KMS-11 (cell line): Measurements from ENCODE around the gene PLOD3.
"Not testable (repeated sequence)": the region's sequence is repeated elsewhere in the genome, so short reads cannot be mapped to it uniquely, and the experiment has no call there.

Experiments used
- H2AFZ ChIP-seq: fragments of 200-600 bp; sonication (generic); 2 replicates; pipeline ENCODE4 v1.6.1; 2016; ENCODE audit warnings: antibody characterized with exemption, mixed run types, low read depth
- H3K27ac ChIP-seq: fragments of 200-600 bp; sonication (generic); 2 replicates; pipeline ENCODE4 v1.6.1; 2016; ENCODE audit warnings: mild to moderate bottlenecking, mixed run types
- H3K27me3 ChIP-seq: fragments of 200-600 bp; sonication (generic); 2 replicates; pipeline ENCODE4 v1.6.1; 2017; ENCODE audit warnings: mild to moderate bottlenecking, low read depth, mixed run types, moderate library complexity; ENCODE audit not compliant: insufficient read depth
- H3K36me3 ChIP-seq: fragments of 200-600 bp; sonication (generic); 2 replicates; pipeline ENCODE4 v1.6.1; 2017; ENCODE audit warnings: mild to moderate bottlenecking, mixed run types; ENCODE audit not compliant: insufficient read depth
- H3K4me1 ChIP-seq: fragments of 200-600 bp; sonication (generic); 2 replicates; pipeline ENCODE4 v1.6.1; 2016; ENCODE audit warnings: mild to moderate bottlenecking, low read depth, mixed run types; ENCODE audit not compliant: poor library complexity, severe bottlenecking
- H3K4me2 ChIP-seq: fragments of 200-600 bp; sonication (generic); 2 replicates; pipeline ENCODE4 v1.7.0; 2016; ENCODE audit warnings: mild to moderate bottlenecking, mixed run types
- H3K4me3 ChIP-seq: fragments of 200-600 bp; sonication (generic); IDR thresholded peaks from 2 replicates; pipeline ENCODE4 v1.6.1; 2017; ENCODE audit warnings: low read depth, low read length, mixed read lengths; ENCODE audit not compliant: insufficient read depth
- H3K79me2 ChIP-seq: fragments of 200-600 bp; sonication (generic); 2 replicates; pipeline ENCODE4 v1.6.1; 2016; ENCODE audit warnings: low read depth, mixed run types; ENCODE audit not compliant: insufficient read depth
- H3K9ac ChIP-seq: fragments of 200-600 bp; sonication (generic); 2 replicates; pipeline ENCODE4 v1.6.1; 2016; ENCODE audit warnings: mild to moderate bottlenecking, mixed run types
- H4K20me1 ChIP-seq: fragments of 200-600 bp; sonication (generic); 2 replicates; pipeline ENCODE4 v1.6.1; 2016; ENCODE audit warnings: mild to moderate bottlenecking, mixed run types; ENCODE audit not compliant: insufficient read depth
- TF ChIP-seq, protein P1 (sequence below): fragments of 200-600 bp; sonication (generic); conservative IDR thresholded peaks from 2 replicates; pipeline ENCODE4 v1.6.1; 2017; ENCODE audit warnings: low read depth, mild to moderate bottlenecking, antibody characterized with exemption, low read length, moderate library complexity, mixed read lengths

Gene PLOD3, protein sequence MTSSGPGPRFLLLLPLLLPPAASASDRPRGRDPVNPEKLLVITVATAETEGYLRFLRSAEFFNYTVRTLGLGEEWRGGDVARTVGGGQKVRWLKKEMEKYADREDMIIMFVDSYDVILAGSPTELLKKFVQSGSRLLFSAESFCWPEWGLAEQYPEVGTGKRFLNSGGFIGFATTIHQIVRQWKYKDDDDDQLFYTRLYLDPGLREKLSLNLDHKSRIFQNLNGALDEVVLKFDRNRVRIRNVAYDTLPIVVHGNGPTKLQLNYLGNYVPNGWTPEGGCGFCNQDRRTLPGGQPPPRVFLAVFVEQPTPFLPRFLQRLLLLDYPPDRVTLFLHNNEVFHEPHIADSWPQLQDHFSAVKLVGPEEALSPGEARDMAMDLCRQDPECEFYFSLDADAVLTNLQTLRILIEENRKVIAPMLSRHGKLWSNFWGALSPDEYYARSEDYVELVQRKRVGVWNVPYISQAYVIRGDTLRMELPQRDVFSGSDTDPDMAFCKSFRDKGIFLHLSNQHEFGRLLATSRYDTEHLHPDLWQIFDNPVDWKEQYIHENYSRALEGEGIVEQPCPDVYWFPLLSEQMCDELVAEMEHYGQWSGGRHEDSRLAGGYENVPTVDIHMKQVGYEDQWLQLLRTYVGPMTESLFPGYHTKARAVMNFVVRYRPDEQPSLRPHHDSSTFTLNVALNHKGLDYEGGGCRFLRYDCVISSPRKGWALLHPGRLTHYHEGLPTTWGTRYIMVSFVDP

GRCh38 chr7:101217388-101218235, at the start of gene PLOD3, which contains the start of gene ZNHIT1:
TSS of gene PLOD3 (minus strand) at chr7:101217581. CDS start at chr7:101217274, 307 bp downstream.
TSS of gene ZNHIT1 (plus strand) at chr7:101218165. CDS start at chr7:101218196, 31 bp downstream.
- Histone ChIP-seq H4K20me1 (no peaks in the 10 kb centered on the region), H3K4me3 (peak within 1 kb of the TSS; percentile 62), H3K27me3 (no peaks in the 10 kb centered on the region), H3K27ac (peak within 1 kb of the TSS; percentile 76), H3K4me1 (peaks cover 15% of the 10 kb centered on the region), H2AFZ (peak within 1 kb of the TSS; percentile 87), H3K79me2 (peaks cover 9% of the 10 kb centered on the region; the same call in 1 of the 2 replicates), H3K9ac (peak within 1 kb of the TSS; percentile 72), H3K4me2 (peak within 1 kb of the TSS; percentile 79), H3K36me3 (no peaks in the 10 kb centered on the region)
- TF ChIP-seq, protein P1, sequence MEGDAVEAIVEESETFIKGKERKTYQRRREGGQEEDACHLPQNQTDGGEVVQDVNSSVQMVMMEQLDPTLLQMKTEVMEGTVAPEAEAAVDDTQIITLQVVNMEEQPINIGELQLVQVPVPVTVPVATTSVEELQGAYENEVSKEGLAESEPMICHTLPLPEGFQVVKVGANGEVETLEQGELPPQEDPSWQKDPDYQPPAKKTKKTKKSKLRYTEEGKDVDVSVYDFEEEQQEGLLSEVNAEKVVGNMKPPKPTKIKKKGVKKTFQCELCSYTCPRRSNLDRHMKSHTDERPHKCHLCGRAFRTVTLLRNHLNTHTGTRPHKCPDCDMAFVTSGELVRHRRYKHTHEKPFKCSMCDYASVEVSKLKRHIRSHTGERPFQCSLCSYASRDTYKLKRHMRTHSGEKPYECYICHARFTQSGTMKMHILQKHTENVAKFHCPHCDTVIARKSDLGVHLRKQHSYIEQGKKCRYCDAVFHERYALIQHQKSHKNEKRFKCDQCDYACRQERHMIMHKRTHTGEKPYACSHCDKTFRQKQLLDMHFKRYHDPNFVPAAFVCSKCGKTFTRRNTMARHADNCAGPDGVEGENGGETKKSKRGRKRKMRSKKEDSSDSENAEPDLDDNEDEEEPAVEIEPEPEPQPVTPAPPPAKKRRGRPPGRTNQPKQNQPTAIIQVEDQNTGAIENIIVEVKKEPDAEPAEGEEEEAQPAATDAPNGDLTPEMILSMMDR, result 0 out of 2 replicates have a peak, but pooled peaks have one; percentile 9

- Histone ChIP-seq H3K79me2 (no peaks in the 10 kb centered on the region), H3K4me2 (no peak overlapping the region), H3K27ac (no peak overlapping the region), H3K4me3 (no peak overlapping the region), H4K20me1 (no peaks in the 10 kb centered on the region), H2AFZ (no peak overlapping the region; the same call in 1 of the 2 replicates), H3K27me3 (peaks cover 92% of the 10 kb centered on the region), H3K9ac (no peak overlapping the region), H3K4me1 (no peaks in the 10 kb centered on the region), H3K36me3 (no peaks in the 10 kb centered on the region)
- TF ChIP-seq, protein P1, result no peak
Observed at GRCh38 chr7:101265622-101266516, 48.5 kb upstream of the PLOD3 start.

- H4K20me1 ChIP-seq, H3K79me2 ChIP-seq, H3K27ac ChIP-seq, H3K4me3 ChIP-seq, H3K9ac ChIP-seq, H3K36me3 ChIP-seq, H3K4me1 ChIP-seq, H2AFZ ChIP-seq, H3K4me2 ChIP-seq: not testable (repeated sequence)
- peaks cover 94% of the 10 kb centered on the region for H3K27me3 ChIP-seq
Observed at GRCh38 chr7:101264102-101264706, 46.8 kb upstream of the PLOD3 start.

DNA sequence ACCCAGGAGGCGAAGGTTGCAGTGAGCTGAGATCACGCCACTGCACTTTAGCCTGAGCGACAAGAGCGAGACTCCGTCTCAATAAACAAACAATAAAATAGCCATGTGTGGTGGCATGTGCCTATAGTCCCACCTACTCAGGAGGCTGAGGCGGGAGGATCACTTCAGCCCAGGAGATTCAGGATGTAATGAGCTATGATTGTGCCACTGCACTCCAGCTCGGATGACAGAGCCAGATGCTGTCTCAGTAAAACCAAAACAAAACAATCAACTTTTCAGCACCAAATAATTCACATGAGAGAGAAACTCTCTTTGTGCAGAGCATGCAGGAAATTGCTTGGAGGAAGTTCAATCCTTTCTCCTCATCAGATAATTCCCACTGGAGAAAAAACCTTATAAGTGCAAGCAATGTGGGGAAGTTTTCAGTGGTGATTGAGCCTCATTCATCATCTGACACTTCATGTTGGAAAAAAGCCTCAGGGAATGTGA, 40.9 kb upstream of the PLOD3 start:
- Histone ChIP-seq H3K4me1 (no peaks in the 10 kb centered on the region), H3K4me3 (no peak overlapping the region), H4K20me1 (no peaks in the 10 kb centered on the region), H3K4me2 (no peak overlapping the region), H3K79me2 (no peaks in the 10 kb centered on the region), H2AFZ (no peak overlapping the region), H3K27ac (no peak overlapping the region), H3K36me3 (no peaks in the 10 kb centered on the region), H3K27me3 (peaks cover 85% of the 10 kb centered on the region), H3K9ac (no peak overlapping the region)
- TF ChIP-seq, protein P1, result no peak
